ENCODE results near the gene ANO9. TPM values are rescaled to one million over a fixed set of nuclear protein-coding genes. Genes with fewer than 3 reads are reported as not detected.

Gene ANO9
- total RNA-seq, 1 donor from 2014 or later, result 1.3 TPM

DNA sequence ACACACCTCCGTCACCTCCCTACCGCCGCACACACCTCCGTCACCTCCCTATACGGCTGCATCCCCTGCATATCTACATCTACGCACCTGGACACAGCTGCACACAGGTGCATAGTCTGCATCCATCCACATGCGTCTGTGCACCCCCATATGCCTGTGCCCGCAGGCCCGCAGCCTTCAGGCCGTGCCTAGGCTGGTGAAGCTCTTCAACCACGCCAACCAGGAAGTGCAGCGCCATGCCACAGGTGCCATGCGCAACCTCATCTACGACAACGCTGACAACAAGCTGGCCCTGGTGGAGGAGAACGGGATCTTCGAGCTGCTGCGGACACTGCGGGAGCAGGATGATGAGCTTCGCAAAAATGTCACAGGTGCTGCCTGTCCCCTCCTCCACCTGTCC lies 43.0 kb downstream of the ANO9 start:
- no peak overlapping the region for H3K4me3 Mint-ChIP-seq
- H3K9me3 Mint-ChIP-seq, result peaks cover 9% of the 10 kb centered on the region
- Histone ChIP-seq H3K9ac (no peak overlapping the region), H3K79me2 (ENCODE audit: low read depth) (no peaks in the 10 kb centered on the region), H3K9me3 (ENCODE audit: low read depth) (no peaks in the 10 kb centered on the region), H3K27me3 (no peaks in the 10 kb centered on the region), H3K36me3 (no peaks in the 10 kb centered on the region), H4K20me1 (ENCODE audit: low read depth) (no peaks in the 10 kb centered on the region), H3K27ac (no peak overlapping the region), H3K4me2 (no peak overlapping the region), H2AFZ (replicated peaks) (no peak overlapping the region), H3F3A (ENCODE audit: low read depth) (no peaks in the 10 kb centered on the region), H3K4me1 (peaks cover 9% of the 10 kb centered on the region), H3K4me3 (no peak overlapping the region)
- TF ChIP-seq, protein P1, sequence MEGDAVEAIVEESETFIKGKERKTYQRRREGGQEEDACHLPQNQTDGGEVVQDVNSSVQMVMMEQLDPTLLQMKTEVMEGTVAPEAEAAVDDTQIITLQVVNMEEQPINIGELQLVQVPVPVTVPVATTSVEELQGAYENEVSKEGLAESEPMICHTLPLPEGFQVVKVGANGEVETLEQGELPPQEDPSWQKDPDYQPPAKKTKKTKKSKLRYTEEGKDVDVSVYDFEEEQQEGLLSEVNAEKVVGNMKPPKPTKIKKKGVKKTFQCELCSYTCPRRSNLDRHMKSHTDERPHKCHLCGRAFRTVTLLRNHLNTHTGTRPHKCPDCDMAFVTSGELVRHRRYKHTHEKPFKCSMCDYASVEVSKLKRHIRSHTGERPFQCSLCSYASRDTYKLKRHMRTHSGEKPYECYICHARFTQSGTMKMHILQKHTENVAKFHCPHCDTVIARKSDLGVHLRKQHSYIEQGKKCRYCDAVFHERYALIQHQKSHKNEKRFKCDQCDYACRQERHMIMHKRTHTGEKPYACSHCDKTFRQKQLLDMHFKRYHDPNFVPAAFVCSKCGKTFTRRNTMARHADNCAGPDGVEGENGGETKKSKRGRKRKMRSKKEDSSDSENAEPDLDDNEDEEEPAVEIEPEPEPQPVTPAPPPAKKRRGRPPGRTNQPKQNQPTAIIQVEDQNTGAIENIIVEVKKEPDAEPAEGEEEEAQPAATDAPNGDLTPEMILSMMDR (IDR thresholded peaks at IDR 0.05), result no peak
- TF ChIP-seq EZH2 (IDR thresholded peaks at IDR 0.05), result no peak
- TF ChIP-seq EZH2phosphoT487 (IDR thresholded peaks at IDR 0.05), result no peak
- H3K27me3 Mint-ChIP-seq (ENCODE audit: insufficient read depth, low read depth), result peaks cover 7% of the 10 kb centered on the region
- H3K4me1 Mint-ChIP-seq, result no peaks in the 10 kb centered on the region
- no peaks in the 10 kb centered on the region for H3K36me3 Mint-ChIP-seq
- no peak overlapping the region for H3K27ac Mint-ChIP-seq
- no peak for DNase-seq (ENCODE audit: low spot score)

DNA sequence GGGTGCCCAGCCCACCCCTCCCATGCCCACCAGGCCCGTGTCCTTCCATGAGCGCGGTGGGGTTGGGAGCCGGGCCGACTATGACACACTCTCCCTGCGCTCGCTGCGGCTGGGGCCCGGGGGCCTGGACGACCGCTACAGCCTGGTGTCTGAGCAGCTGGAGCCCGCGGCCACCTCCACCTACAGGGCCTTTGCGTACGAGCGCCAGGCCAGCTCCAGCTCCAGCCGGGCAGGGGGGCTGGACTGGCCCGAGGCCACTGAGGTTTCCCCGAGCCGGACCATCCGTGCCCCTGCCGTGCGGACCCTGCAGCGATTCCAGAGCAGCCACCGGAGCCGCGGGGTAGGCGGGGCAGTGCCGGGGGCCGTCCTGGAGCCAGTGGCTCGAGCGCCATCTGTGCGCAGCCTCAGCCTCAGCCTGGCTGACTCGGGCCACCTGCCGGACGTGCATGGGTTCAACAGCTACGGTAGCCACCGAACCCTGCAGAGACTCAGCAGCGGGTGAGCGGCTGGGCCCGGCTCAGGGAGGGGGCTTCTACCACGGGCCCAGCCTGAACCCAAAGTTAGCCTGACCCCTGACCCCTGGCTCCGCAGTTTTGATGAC lies 44.8 kb downstream of the ANO9 start:
- Mint-ChIP-seq H3K27me3 (ENCODE audit: insufficient read depth, low read depth) (peaks cover 6% of the 10 kb centered on the region), H3K27ac (no peak overlapping the region), H3K36me3 (no peaks in the 10 kb centered on the region), H3K9me3 (peaks cover 9% of the 10 kb centered on the region), H3K4me3 (no peak overlapping the region), H3K4me1 (no peaks in the 10 kb centered on the region)
- H2AFZ ChIP-seq (replicated peaks), result no peak overlapping the region
- H3K9ac ChIP-seq, result no peak overlapping the region
- H3K4me3 ChIP-seq, result no peak overlapping the region
- no peaks in the 10 kb centered on the region for H3K79me2 ChIP-seq (ENCODE audit: low read depth)
- H3K4me1 ChIP-seq, result peaks cover 10% of the 10 kb centered on the region
- H3K4me2 ChIP-seq, result no peak overlapping the region
- no peaks in the 10 kb centered on the region for H4K20me1 ChIP-seq (ENCODE audit: low read depth)
- no peaks in the 10 kb centered on the region for H3K27me3 ChIP-seq
- no peaks in the 10 kb centered on the region for H3K36me3 ChIP-seq
- no peak overlapping the region for H3K27ac ChIP-seq
- no peak for TF ChIP-seq EZH2 (IDR thresholded peaks at IDR 0.05)
- TF ChIP-seq, protein P1 (IDR thresholded peaks at IDR 0.05), result no peak
- no peak for TF ChIP-seq EZH2phosphoT487 (IDR thresholded peaks at IDR 0.05)
- no peaks in the 10 kb centered on the region for H3K9me3 ChIP-seq (ENCODE audit: low read depth)
- DNase-seq (ENCODE audit: low spot score), result no peak
- no peaks in the 10 kb centered on the region for H3F3A ChIP-seq (ENCODE audit: low read depth)

DNA sequence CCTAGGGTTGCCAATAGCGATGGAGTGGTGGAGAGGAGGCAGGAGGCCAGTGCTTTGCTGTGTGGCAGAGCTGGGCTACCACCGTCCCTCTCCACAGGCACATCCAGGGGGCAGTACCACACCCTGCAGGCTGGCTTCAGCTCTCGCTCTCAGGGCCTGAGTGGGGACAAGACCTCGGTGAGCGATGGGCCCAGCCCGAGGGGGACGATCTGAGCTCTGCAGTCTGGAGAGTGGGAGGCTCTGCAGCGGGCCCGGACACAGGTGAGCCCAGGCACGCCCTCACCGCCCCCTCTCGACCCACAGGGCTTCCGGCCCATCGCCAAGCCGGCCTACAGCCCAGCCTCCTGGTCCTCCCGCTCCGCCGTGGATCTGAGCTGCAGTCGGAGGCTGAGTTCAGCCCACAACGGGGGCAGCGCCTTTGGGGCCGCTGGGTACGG lies 45.3 kb downstream of the ANO9 start:
- no peak overlapping the region for H3K9ac ChIP-seq
- H3F3A ChIP-seq (ENCODE audit: low read depth), result no peaks in the 10 kb centered on the region
- Mint-ChIP-seq H3K4me1 (no peaks in the 10 kb centered on the region), H3K9me3 (peaks cover 9% of the 10 kb centered on the region), H3K4me3 (no peak overlapping the region), H3K27ac (no peak overlapping the region), H3K27me3 (ENCODE audit: insufficient read depth, low read depth) (peaks cover 6% of the 10 kb centered on the region), H3K36me3 (no peaks in the 10 kb centered on the region)
- peaks cover 10% of the 10 kb centered on the region for H3K4me1 ChIP-seq
- H2AFZ ChIP-seq (replicated peaks), result no peak overlapping the region
- no peak for TF ChIP-seq EZH2 (IDR thresholded peaks at IDR 0.05)
- TF ChIP-seq, protein P1 (IDR thresholded peaks at IDR 0.05), result peak; percentile 19
- H3K4me2 ChIP-seq, result no peak overlapping the region
- no peaks in the 10 kb centered on the region for H3K9me3 ChIP-seq (ENCODE audit: low read depth)
- H3K36me3 ChIP-seq, result no peaks in the 10 kb centered on the region
- H3K79me2 ChIP-seq (ENCODE audit: low read depth), result no peaks in the 10 kb centered on the region
- no peaks in the 10 kb centered on the region for H4K20me1 ChIP-seq (ENCODE audit: low read depth)
- H3K27ac ChIP-seq, result no peak overlapping the region
- H3K27me3 ChIP-seq, result no peaks in the 10 kb centered on the region
- H3K4me3 ChIP-seq, result no peak overlapping the region
- DNase-seq (ENCODE audit: low spot score), result no peak
